ENCODE results near the gene HPS4.

GRCh38 chr22:26460202-26460601 is 23.4 kb downstream of the HPS4 start:
- TF ChIP-seq, protein P1, sequence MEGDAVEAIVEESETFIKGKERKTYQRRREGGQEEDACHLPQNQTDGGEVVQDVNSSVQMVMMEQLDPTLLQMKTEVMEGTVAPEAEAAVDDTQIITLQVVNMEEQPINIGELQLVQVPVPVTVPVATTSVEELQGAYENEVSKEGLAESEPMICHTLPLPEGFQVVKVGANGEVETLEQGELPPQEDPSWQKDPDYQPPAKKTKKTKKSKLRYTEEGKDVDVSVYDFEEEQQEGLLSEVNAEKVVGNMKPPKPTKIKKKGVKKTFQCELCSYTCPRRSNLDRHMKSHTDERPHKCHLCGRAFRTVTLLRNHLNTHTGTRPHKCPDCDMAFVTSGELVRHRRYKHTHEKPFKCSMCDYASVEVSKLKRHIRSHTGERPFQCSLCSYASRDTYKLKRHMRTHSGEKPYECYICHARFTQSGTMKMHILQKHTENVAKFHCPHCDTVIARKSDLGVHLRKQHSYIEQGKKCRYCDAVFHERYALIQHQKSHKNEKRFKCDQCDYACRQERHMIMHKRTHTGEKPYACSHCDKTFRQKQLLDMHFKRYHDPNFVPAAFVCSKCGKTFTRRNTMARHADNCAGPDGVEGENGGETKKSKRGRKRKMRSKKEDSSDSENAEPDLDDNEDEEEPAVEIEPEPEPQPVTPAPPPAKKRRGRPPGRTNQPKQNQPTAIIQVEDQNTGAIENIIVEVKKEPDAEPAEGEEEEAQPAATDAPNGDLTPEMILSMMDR (IDR thresholded peaks at IDR 0.05): no peak
- TF ChIP-seq POLR2A (IDR thresholded peaks at IDR 0.05) (no peak), POLR2AphosphoS5 (IDR thresholded peaks at IDR 0.05) (no peak), EP300 (IDR thresholded peaks at IDR 0.05) (no peak)

All from stomach (tissue), 4 donors.